ENCODE measurements around the gene SLC37A4. TPM values are rescaled to one million over a fixed set of nuclear protein-coding genes. Genes with fewer than 3 reads are reported as not detected.
A peak's percentile ranks its signal among the peaks of the same experiment; 100 is the strongest.

SLC37A4 gene
- total and polyA plus RNA-seq, 10 of the 15 experiments (the other 5 are each of a cell fraction or from before 2014, with no cell fraction given): 11.6 to 29.7 (median 20.4) TPM

DNA sequence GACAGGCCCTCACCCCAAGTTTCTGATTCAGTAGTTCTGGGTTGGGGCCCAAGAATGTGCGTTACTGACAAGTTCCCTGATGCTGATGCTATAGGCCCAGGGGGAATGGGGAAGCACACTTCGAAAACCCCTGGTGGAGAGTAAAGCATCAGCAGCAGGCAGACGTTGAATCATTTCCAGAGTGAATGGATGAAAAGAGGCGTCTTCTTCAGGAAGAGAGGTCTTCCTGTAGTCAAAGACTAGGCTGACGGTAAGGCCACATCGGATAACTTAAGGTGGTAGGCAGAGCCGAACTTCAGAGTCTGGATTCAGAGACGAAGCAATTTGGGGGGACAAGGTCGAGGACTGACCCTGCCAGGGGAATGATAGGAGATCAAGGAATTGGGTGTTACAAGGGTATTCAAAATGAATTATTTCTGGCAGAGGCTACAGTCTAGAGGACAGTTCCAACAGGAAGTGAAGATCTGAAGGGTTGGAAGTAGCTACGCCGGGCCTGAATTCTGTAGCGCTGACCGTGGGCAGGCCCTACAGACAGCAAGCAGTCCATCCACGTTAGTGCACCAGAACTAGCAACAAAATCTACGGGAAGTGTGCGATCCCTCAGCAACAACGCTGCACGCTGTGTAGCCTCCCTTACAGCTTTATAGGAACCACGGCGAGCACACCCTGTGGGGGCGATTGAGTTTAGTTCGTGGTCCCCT is 33.6 kb downstream of the SLC37A4 start:
- Histone ChIP-seq H3K36me3 (ENCODE audit: control insufficient read depth in 2 of 2, insufficient read depth in 2 of 2, low read length in 1 of 2) (0 out of 4 replicates have a peak, but pooled peaks cover 0 to 2% of the 10 kb centered on the region in 2 experiments), H3K27me3 (replicated peaks in 1 of 2; ENCODE audit: control insufficient read depth in 2 of 2, insufficient read depth in 2 of 2, low read length in 1 of 2) (no peaks in the 10 kb centered on the region), H2AFZ (ENCODE audit: control insufficient read depth, low read depth, low read length) (peak overlapping the region; percentile 98), H3K4me2 (ENCODE audit: control insufficient read depth, insufficient read depth) (peak overlapping the region; percentile 69), H3K27ac (ENCODE audit: control insufficient read depth, insufficient read depth) (peak overlapping the region; percentile 87), H3K79me2 (ENCODE audit: control insufficient read depth, insufficient read depth, low read length) (peaks cover 24% of the 10 kb centered on the region), H3K4me1 (ENCODE audit: control insufficient read depth, insufficient read depth, low read length) (no peaks in the 10 kb centered on the region; the same call in none of the 2 replicates), H3K9ac (ENCODE audit: control insufficient read depth, insufficient read depth, low read length) (peak overlapping the region; percentile 90), H3K4me3 (peak overlapping the region; percentile 91), H3K9me3 (replicated peaks; ENCODE audit: control insufficient read depth, insufficient read depth, low read length) (no peaks in the 10 kb centered on the region), H4K20me1 (ENCODE audit: control insufficient read depth, insufficient read depth) (no peaks in the 10 kb centered on the region)
- intact Hi-C loops (cut with micrococcal nuclease; ENCODE audit: unreplicated experiment): no loop called here
- DNase-seq (ENCODE audit: low read depth, low spot score): peak; percentile 23
- TSS peak; percentile 93 for BruUV-seq (replicated peaks)
- RAD21 ChIA-PET (ENCODE audit: unreplicated experiment): interaction anchor here (1.1 to 1.3 kb wide), 3 partner anchors 19 to 89 kb away, joined by 3 read pairs; partner anchors contain the start of genes RPS25 and TRAPPC4
- ATAC-seq: peak; percentile 64
- peak; percentile 85 for FAIRE-seq
- POLR2A ChIA-PET: interaction anchor here (0.6 to 1.6 kb wide), 10 partner anchors 10 to 205 kb away, joined by 3 to 7 read pairs (median 4); partner anchors contain the start of genes HINFP, HMBS, RPS25 and TRAPPC4
- CTCF ChIA-PET: interaction anchor here (0.7 to 1.5 kb wide), 7 partner anchors 19 to 199 kb away, joined by 3 to 6 read pairs (median 3); partner anchors contain the start of gene SLC37A4
- SMC1A ChIA-PET (ENCODE audit: uncharacterized antibody, unreplicated experiment): interaction anchor here (1.0 to 5.7 kb wide), 2 partner anchors 10 to 21 kb away, joined by 3 to 26 read pairs; partner anchors contain the start of genes RPS25 and TRAPPC4
- in situ Hi-C loops (cut with MboI): no loop called here
- WGBS (ENCODE audit: insufficient coverage, insufficient replicate concordance, low lambda C conversion rate, missing lambda C conversion rate): 2% methylated on average over 22 of the region's 22 CpGs
- no peak for TF ChIP-seq PAX5 (IDR thresholded peaks at IDR 0.05; ENCODE audit: borderline replicate concordance, low read depth, low read length)
- peak; percentile 46 to 47; a peak in 3 of 4 replicates for TF ChIP-seq IKZF2 (IDR thresholded peaks at IDR 0.05)
- no peak for TF ChIP-seq SMC3 (IDR thresholded peaks at IDR 0.05; ENCODE audit: borderline replicate concordance, low read length)
- TF ChIP-seq EED (IDR thresholded peaks at IDR 0.05; ENCODE audit: low read depth): peak; percentile 78
- 0 out of 2 replicates have a peak, but pooled peaks have one; percentile 27 for TF ChIP-seq CREM (IDR thresholded peaks at IDR 0.05; ENCODE audit: low read depth)
- no peak for TF ChIP-seq CHD2 (IDR thresholded peaks at IDR 0.05; ENCODE audit: borderline replicate concordance, low read depth, low read length)
- TF ChIP-seq CBX5 (IDR thresholded peaks at IDR 0.05; ENCODE audit: low read depth): no peak
- no peak for TF ChIP-seq STAT3 (IDR thresholded peaks at IDR 0.05; ENCODE audit: low read depth, low read length)
- TF ChIP-seq, protein P1, sequence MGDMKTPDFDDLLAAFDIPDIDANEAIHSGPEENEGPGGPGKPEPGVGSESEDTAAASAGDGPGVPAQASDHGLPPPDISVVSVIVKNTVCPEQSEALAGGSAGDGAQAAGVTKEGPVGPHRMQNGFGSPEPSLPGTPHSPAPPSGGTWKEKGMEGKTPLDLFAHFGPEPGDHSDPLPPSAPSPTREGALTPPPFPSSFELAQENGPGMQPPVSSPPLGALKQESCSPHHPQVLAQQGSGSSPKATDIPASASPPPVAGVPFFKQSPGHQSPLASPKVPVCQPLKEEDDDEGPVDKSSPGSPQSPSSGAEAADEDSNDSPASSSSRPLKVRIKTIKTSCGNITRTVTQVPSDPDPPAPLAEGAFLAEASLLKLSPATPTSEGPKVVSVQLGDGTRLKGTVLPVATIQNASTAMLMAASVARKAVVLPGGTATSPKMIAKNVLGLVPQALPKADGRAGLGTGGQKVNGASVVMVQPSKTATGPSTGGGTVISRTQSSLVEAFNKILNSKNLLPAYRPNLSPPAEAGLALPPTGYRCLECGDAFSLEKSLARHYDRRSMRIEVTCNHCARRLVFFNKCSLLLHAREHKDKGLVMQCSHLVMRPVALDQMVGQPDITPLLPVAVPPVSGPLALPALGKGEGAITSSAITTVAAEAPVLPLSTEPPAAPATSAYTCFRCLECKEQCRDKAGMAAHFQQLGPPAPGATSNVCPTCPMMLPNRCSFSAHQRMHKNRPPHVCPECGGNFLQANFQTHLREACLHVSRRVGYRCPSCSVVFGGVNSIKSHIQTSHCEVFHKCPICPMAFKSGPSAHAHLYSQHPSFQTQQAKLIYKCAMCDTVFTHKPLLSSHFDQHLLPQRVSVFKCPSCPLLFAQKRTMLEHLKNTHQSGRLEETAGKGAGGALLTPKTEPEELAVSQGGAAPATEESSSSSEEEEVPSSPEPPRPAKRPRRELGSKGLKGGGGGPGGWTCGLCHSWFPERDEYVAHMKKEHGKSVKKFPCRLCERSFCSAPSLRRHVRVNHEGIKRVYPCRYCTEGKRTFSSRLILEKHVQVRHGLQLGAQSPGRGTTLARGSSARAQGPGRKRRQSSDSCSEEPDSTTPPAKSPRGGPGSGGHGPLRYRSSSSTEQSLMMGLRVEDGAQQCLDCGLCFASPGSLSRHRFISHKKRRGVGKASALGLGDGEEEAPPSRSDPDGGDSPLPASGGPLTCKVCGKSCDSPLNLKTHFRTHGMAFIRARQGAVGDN (IDR thresholded peaks at IDR 0.05): no peak
- TF ChIP-seq IRF4 (IDR thresholded peaks at IDR 0.05; ENCODE audit: low read depth, low read length): peak; percentile 87; the same call in 1 of the 2 replicates
- TF ChIP-seq ZNF274 (IDR thresholded peaks at IDR 0.05; ENCODE audit: insufficient read depth, insufficient read length): no peak
- TF ChIP-seq SMAD5 (IDR thresholded peaks at IDR 0.05; ENCODE audit: low read depth): no peak
- no peak for TF ChIP-seq MTA2 (IDR thresholded peaks at IDR 0.05; ENCODE audit: low read depth)
- peak; percentile 11 for TF ChIP-seq MEF2B (IDR thresholded peaks at IDR 0.05; ENCODE audit: partially characterized antibody, poor library complexity, severe bottlenecking)
- peak in 1 of 2 experiments; percentile 29; a peak in 1 of 4 replicates for TF ChIP-seq BHLHE40 (IDR thresholded peaks at IDR 0.05; ENCODE audit: borderline replicate concordance in 1 of 2, low read depth in 2 of 2, low read length in 1 of 2)
- TF ChIP-seq, protein P2, sequence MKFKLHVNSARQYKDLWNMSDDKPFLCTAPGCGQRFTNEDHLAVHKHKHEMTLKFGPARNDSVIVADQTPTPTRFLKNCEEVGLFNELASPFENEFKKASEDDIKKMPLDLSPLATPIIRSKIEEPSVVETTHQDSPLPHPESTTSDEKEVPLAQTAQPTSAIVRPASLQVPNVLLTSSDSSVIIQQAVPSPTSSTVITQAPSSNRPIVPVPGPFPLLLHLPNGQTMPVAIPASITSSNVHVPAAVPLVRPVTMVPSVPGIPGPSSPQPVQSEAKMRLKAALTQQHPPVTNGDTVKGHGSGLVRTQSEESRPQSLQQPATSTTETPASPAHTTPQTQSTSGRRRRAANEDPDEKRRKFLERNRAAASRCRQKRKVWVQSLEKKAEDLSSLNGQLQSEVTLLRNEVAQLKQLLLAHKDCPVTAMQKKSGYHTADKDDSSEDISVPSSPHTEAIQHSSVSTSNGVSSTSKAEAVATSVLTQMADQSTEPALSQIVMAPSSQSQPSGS (IDR thresholded peaks at IDR 0.05; ENCODE audit: low read length): no peak
- 0 out of 2 replicates have a peak, but pooled peaks have one; percentile 27 for TF ChIP-seq ATF7 (IDR thresholded peaks at IDR 0.05; ENCODE audit: low read depth)
- peak in 1 of 2 experiments; percentile 31; a peak in 1 of 4 replicates for TF ChIP-seq ETV6 (conservative IDR thresholded peaks at IDR 0.05 in 1 of 2, IDR thresholded peaks at IDR 0.05 in 1 of 2; ENCODE audit: borderline replicate concordance in 1 of 2, low read depth in 1 of 2)
